ENCODE data around the gene QRICH1. TPM values are rescaled to one million over a fixed set of nuclear protein-coding genes. Genes with fewer than 3 reads are reported as not detected.

The QRICH1 gene
- total and polyA plus RNA-seq, 2 of the 13 experiments (the other 11 are each of a cell fraction or from before 2014, with no cell fraction given) = 52.6 to 102 TPM

- TF ChIP-seq ZNF276 (CRISPR knock-in tag; IDR thresholded peaks at IDR 0.05; ENCODE audit: low read depth) = peak; percentile 93
- no peak for TF ChIP-seq CREB1 (IDR thresholded peaks at IDR 0.05)
- 0 out of 2 replicates have a peak, but pooled peaks have one; percentile 4 for TF ChIP-seq CREB1 (CRISPR knock-in tag; IDR thresholded peaks at IDR 0.05)
- no peak for TF ChIP-seq ZSCAN30 (CRISPR knock-in tag; IDR thresholded peaks at IDR 0.05)
- no peak; the same call in 1 of the 2 replicates for TF ChIP-seq ZNF280B (CRISPR knock-in tag; IDR thresholded peaks at IDR 0.05; ENCODE audit: borderline replicate concordance)
- TF ChIP-seq SP2 (CRISPR knock-in tag; IDR thresholded peaks at IDR 0.05) = no peak
- TF ChIP-seq HMG20A (CRISPR knock-in tag; IDR thresholded peaks at IDR 0.05; ENCODE audit: borderline replicate concordance) = no peak; the same call in 1 of the 2 replicates
- TF ChIP-seq YEATS4 (CRISPR knock-in tag; IDR thresholded peaks at IDR 0.05; ENCODE audit: borderline replicate concordance) = no peak
- TF ChIP-seq EEA1 (CRISPR knock-in tag; IDR thresholded peaks at IDR 0.05; ENCODE audit: borderline replicate concordance) = no peak
- TF ChIP-seq ZNF556 (CRISPR knock-in tag; IDR thresholded peaks at IDR 0.05; ENCODE audit: borderline replicate concordance) = no peak
- TF ChIP-seq ATF7 (IDR thresholded peaks at IDR 0.05) = no peak
- no peak for TF ChIP-seq ATF7 (CRISPR knock-in tag; IDR thresholded peaks at IDR 0.05)
- TF ChIP-seq CBFB (CRISPR knock-in tag; IDR thresholded peaks at IDR 0.05) = peak; percentile 77
- no peak for TF ChIP-seq ZNF652 (CRISPR knock-in tag; IDR thresholded peaks at IDR 0.05; ENCODE audit: borderline replicate concordance, low read depth)
- no peak for TF ChIP-seq NCOR1 (IDR thresholded peaks at IDR 0.05; ENCODE audit: borderline replicate concordance, low read length)
- TF ChIP-seq PAXIP1 (CRISPR knock-in tag; conservative IDR thresholded peaks at IDR 0.05) = peak; percentile 44; the same call in 1 of the 2 replicates
- TF ChIP-seq U2AF2 (IDR thresholded peaks at IDR 0.05; ENCODE audit: low read depth, low read length) = no peak
Measured at GRCh38 chr3:49133226-49133951, 39.5 kb upstream of the QRICH1 start (continued).

All from HepG2 (cell line).